Measurements from ENCODE around the gene GNPDA1.

- TF ChIP-seq, protein P1, sequence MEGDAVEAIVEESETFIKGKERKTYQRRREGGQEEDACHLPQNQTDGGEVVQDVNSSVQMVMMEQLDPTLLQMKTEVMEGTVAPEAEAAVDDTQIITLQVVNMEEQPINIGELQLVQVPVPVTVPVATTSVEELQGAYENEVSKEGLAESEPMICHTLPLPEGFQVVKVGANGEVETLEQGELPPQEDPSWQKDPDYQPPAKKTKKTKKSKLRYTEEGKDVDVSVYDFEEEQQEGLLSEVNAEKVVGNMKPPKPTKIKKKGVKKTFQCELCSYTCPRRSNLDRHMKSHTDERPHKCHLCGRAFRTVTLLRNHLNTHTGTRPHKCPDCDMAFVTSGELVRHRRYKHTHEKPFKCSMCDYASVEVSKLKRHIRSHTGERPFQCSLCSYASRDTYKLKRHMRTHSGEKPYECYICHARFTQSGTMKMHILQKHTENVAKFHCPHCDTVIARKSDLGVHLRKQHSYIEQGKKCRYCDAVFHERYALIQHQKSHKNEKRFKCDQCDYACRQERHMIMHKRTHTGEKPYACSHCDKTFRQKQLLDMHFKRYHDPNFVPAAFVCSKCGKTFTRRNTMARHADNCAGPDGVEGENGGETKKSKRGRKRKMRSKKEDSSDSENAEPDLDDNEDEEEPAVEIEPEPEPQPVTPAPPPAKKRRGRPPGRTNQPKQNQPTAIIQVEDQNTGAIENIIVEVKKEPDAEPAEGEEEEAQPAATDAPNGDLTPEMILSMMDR (conservative IDR thresholded peaks at IDR 0.05), result no peak
- no peak for TF ChIP-seq ZFX (IDR thresholded peaks at IDR 0.05)
Measured at GRCh38 chr5:141958546-141959172, 54.2 kb downstream of the GNPDA1 start.

Data from C4-2B (cell line).